Uterus (tissue), 4 donors: ENCODE results near the gene HMG20A. TPM values are rescaled to one million over a fixed set of nuclear protein-coding genes. Genes with fewer than 3 reads are reported as not detected.

ENCODE experiments used
- DNase-seq, 2 donors: peaks; one replicate each; pipeline ENCODE4 v3.0.0-alpha.2; 2019 to 2020
- H3K27ac ChIP-seq, 2 donors: fragments of 200-600 bp; sonication (generic); 1 replicate in 1 of 2; 2 replicates in 1 of 2; pipeline ENCODE4 v1.5.1; 2016 to 2018
- H3K27me3 ChIP-seq, 2 donors: fragments of 200-600 bp; sonication (generic); one replicate each; pipeline ENCODE4 v1.5.1; 2018 to 2019; ENCODE audit warnings: control low read depth in 1 of 2
- H3K36me3 ChIP-seq, 2 donors: fragments of 200-600 bp; sonication (generic); one replicate each; pipeline ENCODE4 v1.5.1; 2019; ENCODE audit warnings: control low read depth in 1 of 2
- H3K4me1 ChIP-seq, 2 donors: fragments of 200-600 bp; sonication (generic); one replicate each; pipeline ENCODE4 v1.5.1; 2018 to 2019; ENCODE audit warnings: control low read depth in 1 of 2
- H3K4me3 ChIP-seq, 2 donors: fragments of 200-600 bp; sonication (generic); 1 replicate in 1 of 2; 2 replicates in 1 of 2; pipeline ENCODE4 v1.5.1; 2018 to 2019; ENCODE audit warnings: mild to moderate bottlenecking in 1 of 2
- H3K9me3 ChIP-seq, 2 donors: fragments of 200-600 bp; sonication (generic); one replicate each; pipeline ENCODE4 v1.5.1; 2019; ENCODE audit warnings: control low read depth in 1 of 2
- CTCF ChIP-seq, 4 experiments: fragments of 200-600 bp in 2 of 4; fragments of 450-650 bp in 2 of 4; sonication (generic) in 2 of 4; IDR thresholded peaks; one replicate each; pipeline ENCODE4 v1.5.1; 2016 to 2019; ENCODE audit warnings: antibody characterized with exemption in 4 of 4, mild to moderate bottlenecking in 2 of 4, moderate library complexity in 1 of 4
- POLR2A ChIP-seq, 2 donors: fragments of 450-650 bp; IDR thresholded peaks; one replicate each; pipeline ENCODE4 v1.6.1; 2016; ENCODE audit warnings: antibody characterized with exemption in 2 of 2, mild to moderate bottlenecking in 1 of 2, moderate library complexity in 1 of 2
- intact Hi-C: fragments of 100-400 bp; cut with DNase I; formaldehyde crosslinking; loops from one replicate; pipeline ENCODE4 v1.15.1; 2023; ENCODE audit warnings: low total_unique reads
- total RNA-seq, 4 donors: library from RNA; depleted of rRNA in 3 of 4; stranded (reverse); fragments of >200 nt in 3 of 4; gene quantifications; one replicate each; pipeline versions ENCODE4 v1.1.0 to v1.2.4, GENCODE V29; 2014 to 2023
- donor health status: DM: yes; HTN: yes; CAD: no.

HMG20A gene
- total RNA-seq, 4 donors from 2014 or later = 10.5 to 59.5 (median 28.4) TPM

- H3K9me3 ChIP-seq = no peaks in the 10 kb centered on the region
- H3K27ac ChIP-seq = no peak overlapping the region
- intact Hi-C loops = no loop called here
- H3K36me3 ChIP-seq = no peaks in the 10 kb centered on the region
- DNase-seq = no peak
- no peaks in the 10 kb centered on the region for H3K27me3 ChIP-seq
- H3K4me1 ChIP-seq = peaks cover 0 to 9% of the 10 kb centered on the region in 2 donors
- H3K4me3 ChIP-seq = no peak overlapping the region
- TF ChIP-seq CTCF (IDR thresholded peaks at IDR 0.05) = no peak
- TF ChIP-seq POLR2A (IDR thresholded peaks at IDR 0.05) = no peak
Observed at GRCh38 chr15:77413699-77414349, 6.9 kb upstream of the HMG20A start.

DNA sequence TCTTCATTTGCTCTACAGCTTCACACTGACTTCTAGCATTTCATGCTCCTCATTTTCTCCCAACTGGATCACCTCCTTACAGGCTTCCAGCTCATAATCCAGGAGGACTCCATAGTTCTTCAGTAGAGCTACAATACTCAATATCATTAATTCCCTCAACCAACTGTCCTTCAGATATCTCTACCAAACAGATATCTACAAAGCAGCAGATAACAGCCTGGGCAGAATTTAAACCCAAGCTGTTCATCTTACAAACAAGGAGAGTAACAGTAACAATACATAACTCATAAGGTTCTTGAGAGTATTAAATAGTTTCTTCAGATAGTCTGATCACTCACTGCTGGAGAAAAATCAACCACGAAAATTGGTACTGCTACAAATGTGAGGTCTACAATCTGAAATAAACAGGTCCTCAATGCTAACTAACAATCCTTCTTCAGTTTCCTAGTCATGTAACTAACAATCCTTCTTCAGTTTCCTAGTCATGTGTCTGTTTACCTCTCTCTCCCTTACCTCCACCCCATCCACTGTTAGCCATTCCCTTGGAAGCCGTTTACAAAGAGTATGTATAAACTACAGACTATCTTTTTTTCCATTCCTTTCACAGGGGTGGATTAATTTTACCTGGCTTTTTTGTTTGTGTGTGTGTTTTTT, 5.8 kb upstream of the HMG20A start:
- intact Hi-C loops = no loop called here
- TF ChIP-seq POLR2A (IDR thresholded peaks at IDR 0.05) (no peak), CTCF (IDR thresholded peaks at IDR 0.05) (no peak)
- H3K36me3 ChIP-seq = no peaks in the 10 kb centered on the region
- no peaks in the 10 kb centered on the region for H3K27me3 ChIP-seq
- DNase-seq = no peak
- no peak overlapping the region for H3K4me3 ChIP-seq
- peaks cover 0 to 9% of the 10 kb centered on the region in 2 donors for H3K4me1 ChIP-seq
- no peaks in the 10 kb centered on the region for H3K9me3 ChIP-seq
- H3K27ac ChIP-seq = no peak overlapping the region

GRCh38 chr15:77415450-77416147, 5.1 kb upstream of the HMG20A start:
- no peak for DNase-seq
- peaks cover 0 to 9% of the 10 kb centered on the region in 2 donors for H3K4me1 ChIP-seq
- no peaks in the 10 kb centered on the region for H3K9me3 ChIP-seq
- no peak overlapping the region for H3K4me3 ChIP-seq
- no peaks in the 10 kb centered on the region for H3K36me3 ChIP-seq
- no peaks in the 10 kb centered on the region for H3K27me3 ChIP-seq
- TF ChIP-seq CTCF (IDR thresholded peaks at IDR 0.05) = no peak
- TF ChIP-seq POLR2A (IDR thresholded peaks at IDR 0.05) = no peak
- no peak overlapping the region for H3K27ac ChIP-seq
- intact Hi-C loops = no loop called here

DNA sequence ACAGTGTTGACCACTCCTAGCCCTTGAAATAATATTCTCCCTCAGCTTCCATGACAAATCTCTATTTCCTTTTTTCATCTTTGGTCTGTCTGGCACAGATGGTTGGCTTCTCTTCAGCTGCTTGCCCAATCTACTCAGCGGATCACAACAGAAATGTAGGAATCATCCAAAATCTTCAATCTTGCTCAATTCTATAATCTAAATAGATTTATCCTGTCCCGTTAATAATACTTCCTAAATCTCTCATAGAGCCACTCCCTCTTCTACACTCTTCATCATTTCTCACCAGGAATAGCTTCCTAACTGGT, 4.6 kb upstream of the HMG20A start:
- no peaks in the 10 kb centered on the region for H3K9me3 ChIP-seq
- DNase-seq = peak in 1 of 2 donors; percentile 21
- no peak overlapping the region for H3K27ac ChIP-seq
- intact Hi-C loops = no loop called here
- no peaks in the 10 kb centered on the region for H3K36me3 ChIP-seq
- no peak for TF ChIP-seq CTCF (IDR thresholded peaks at IDR 0.05)
- no peak for TF ChIP-seq POLR2A (IDR thresholded peaks at IDR 0.05)
- H3K27me3 ChIP-seq = no peaks in the 10 kb centered on the region
- no peak overlapping the region for H3K4me3 ChIP-seq
- H3K4me1 ChIP-seq = peaks cover 0 to 9% of the 10 kb centered on the region in 2 donors

GRCh38 chr15:77416954-77417353, 3.7 kb upstream of the HMG20A start:
- peaks cover 0 to 13% of the 10 kb centered on the region in 2 donors for H3K4me1 ChIP-seq
- H3K36me3 ChIP-seq = no peaks in the 10 kb centered on the region
- no peaks in the 10 kb centered on the region for H3K27me3 ChIP-seq
- DNase-seq = no peak
- H3K27ac ChIP-seq = no peak overlapping the region
- intact Hi-C loops = no loop called here
- TF ChIP-seq CTCF (IDR thresholded peaks at IDR 0.05) (no peak), POLR2A (IDR thresholded peaks at IDR 0.05) (no peak)
- no peak overlapping the region for H3K4me3 ChIP-seq
- no peaks in the 10 kb centered on the region for H3K9me3 ChIP-seq
